Measurements from ENCODE around the gene NFIL3.

DNA sequence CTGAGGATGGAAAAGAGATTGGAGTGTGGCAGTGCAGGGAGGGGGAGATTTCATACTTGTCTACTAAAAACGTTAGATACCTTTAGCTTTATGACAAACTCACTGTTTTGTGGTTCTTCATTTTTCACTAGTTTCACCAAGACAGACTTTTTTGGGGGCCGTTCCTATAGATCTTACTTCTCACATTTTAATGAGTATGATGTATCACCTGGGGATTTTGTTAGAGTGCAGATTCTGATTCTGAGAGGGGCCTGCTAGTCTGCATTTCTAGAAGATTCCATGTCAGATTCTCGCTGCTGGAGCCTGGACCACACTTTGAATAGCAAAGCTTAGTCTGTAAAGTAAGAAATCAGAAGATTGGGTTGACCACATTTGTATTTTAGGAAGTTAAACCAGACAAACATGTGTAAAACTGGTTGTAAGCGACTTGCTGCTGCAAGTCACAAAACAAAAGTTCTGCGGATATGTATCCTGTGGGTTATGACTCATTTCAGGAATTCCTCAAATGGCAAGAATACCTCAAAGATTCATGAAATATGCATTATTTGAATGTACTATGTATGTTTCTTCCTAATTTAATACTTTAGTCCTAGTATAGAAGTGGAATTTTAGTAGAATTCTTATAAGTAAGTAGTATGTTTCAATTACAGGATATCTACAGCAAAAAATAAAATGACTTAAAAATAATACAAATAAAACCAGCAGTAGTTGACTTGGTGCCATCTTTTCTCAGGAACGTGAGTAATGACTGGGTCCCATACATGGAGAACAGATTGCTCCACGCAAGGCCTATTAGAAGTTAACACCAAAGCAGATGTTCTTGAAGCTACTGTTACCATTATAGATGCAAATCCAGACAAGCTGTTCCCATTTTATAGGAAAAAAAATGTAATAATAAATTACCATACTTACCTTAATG is 27.8 kb downstream of the NFIL3 start:
- TF ChIP-seq, protein P1, sequence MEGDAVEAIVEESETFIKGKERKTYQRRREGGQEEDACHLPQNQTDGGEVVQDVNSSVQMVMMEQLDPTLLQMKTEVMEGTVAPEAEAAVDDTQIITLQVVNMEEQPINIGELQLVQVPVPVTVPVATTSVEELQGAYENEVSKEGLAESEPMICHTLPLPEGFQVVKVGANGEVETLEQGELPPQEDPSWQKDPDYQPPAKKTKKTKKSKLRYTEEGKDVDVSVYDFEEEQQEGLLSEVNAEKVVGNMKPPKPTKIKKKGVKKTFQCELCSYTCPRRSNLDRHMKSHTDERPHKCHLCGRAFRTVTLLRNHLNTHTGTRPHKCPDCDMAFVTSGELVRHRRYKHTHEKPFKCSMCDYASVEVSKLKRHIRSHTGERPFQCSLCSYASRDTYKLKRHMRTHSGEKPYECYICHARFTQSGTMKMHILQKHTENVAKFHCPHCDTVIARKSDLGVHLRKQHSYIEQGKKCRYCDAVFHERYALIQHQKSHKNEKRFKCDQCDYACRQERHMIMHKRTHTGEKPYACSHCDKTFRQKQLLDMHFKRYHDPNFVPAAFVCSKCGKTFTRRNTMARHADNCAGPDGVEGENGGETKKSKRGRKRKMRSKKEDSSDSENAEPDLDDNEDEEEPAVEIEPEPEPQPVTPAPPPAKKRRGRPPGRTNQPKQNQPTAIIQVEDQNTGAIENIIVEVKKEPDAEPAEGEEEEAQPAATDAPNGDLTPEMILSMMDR (IDR thresholded peaks at IDR 0.05) = no peak
- no peak for TF ChIP-seq POLR2A (IDR thresholded peaks at IDR 0.05)
